Muscle layer of duodenum (tissue), 2 donors: ENCODE measurements around the gene KCNT1.

ENCODE experiments used
- H3K27ac ChIP-seq: one replicate; pipeline ENCODE4 v1.7.0; 2013; ENCODE audit warnings: mild to moderate bottlenecking, low read length
- H3K27me3 ChIP-seq: one replicate; pipeline ENCODE4 v1.7.0; 2013; ENCODE audit warnings: low read depth, mild to moderate bottlenecking, control low read depth, low read length
- H3K36me3 ChIP-seq, 2 donors: one replicate each; pipeline ENCODE4 v1.7.0; 2013; ENCODE audit warnings: low read length in 2 of 2, control low read depth in 1 of 2, mild to moderate bottlenecking in 1 of 2; ENCODE audit not compliant: insufficient read depth in 2 of 2, control insufficient read depth in 1 of 2
- H3K4me1 ChIP-seq, 2 donors: one replicate each; pipeline ENCODE4 v1.7.0; 2013; ENCODE audit warnings: low read length in 2 of 2, mild to moderate bottlenecking in 2 of 2, control low read depth in 1 of 2, moderate library complexity in 1 of 2; ENCODE audit not compliant: insufficient read depth in 2 of 2, control insufficient read depth in 1 of 2
- H3K4me3 ChIP-seq, 2 donors: one replicate each; pipeline ENCODE4 v1.7.0; 2013; ENCODE audit warnings: low read length in 2 of 2, low read depth in 1 of 2, mild to moderate bottlenecking in 1 of 2
- H3K9me3 ChIP-seq, 2 donors: one replicate each; pipeline ENCODE4 v1.7.0; 2013; ENCODE audit warnings: low read length in 2 of 2, control low read depth in 1 of 2, mild to moderate bottlenecking in 1 of 2; ENCODE audit not compliant: control insufficient read depth in 1 of 2
- donor health status: healthy.

KCNT1 gene

GRCh38 chr9:135761845-135762168, 59.8 kb downstream of the KCNT1 start:
- Histone ChIP-seq H3K27me3 (no peaks in the 10 kb centered on the region), H3K36me3 (no peaks in the 10 kb centered on the region), H3K4me3 (no peak overlapping the region), H3K4me1 (no peaks in the 10 kb centered on the region), H3K27ac (no peak overlapping the region), H3K9me3 (peaks cover 0 to 18% of the 10 kb centered on the region in 2 donors)

DNA sequence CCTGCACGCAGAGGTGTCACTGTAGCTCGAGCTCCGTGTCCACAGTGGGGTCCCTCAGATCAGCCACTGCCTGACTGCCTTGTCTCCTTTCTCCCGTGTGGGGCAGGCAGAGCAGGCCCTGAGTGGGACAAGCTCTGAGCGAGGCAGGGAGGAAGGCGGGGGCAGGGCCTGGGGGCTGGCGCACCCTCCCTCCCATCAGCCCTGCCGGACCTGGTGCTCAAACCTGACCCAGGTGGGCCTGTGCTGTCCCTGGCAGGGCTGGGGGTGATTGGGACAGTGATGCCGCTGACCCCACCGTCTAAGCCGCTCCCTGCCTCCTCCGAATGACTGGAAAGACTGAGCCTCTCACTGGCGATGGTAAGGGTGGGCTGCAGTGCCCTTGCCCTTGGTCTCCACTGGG, 60.9 kb downstream of the KCNT1 start:
- no peaks in the 10 kb centered on the region for H3K4me1 ChIP-seq
- H3K27ac ChIP-seq = no peak overlapping the region
- no peak overlapping the region for H3K4me3 ChIP-seq
- no peaks in the 10 kb centered on the region for H3K36me3 ChIP-seq
- no peaks in the 10 kb centered on the region for H3K27me3 ChIP-seq
- H3K9me3 ChIP-seq = peaks cover 0 to 22% of the 10 kb centered on the region in 2 donors

DNA sequence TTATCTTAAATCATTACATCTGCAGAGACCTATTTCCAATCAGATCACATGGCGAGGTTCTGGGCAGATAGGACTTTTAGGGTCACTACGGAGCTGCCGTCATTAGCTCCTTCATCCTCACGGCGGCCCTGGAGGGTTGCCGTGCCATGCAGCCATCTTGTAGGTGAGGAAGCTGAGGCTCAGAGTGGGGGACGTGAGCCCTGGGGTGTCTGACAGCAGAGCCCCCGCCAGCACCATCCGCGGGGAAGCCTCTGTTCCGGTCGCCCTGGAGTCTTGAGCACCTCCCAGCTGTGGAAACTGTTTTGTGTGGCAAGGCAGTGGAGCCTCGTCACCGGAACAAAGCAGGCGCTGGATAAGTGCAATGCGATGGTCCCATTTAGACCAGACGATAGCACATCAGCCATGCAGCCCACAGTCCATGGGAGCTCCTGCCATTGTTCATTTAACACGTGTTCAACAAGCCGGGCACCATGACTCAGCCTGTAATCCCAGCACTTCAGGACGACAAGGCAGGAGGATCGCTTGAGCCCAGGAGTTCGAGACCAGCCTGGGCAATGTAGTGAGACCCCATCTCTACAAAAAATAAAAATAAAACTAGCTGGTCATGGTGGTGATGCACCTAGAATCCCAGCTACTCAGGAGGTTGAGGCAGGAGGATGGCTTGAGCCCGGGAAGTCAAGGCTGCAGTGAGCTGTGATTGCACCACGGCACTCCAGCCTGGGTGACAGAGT, 61.9 kb downstream of the KCNT1 start:
- Histone ChIP-seq H3K4me1 (no peaks in the 10 kb centered on the region), H3K4me3 (no peak overlapping the region), H3K9me3 (peaks cover 0 to 22% of the 10 kb centered on the region in 2 donors), H3K36me3 (no peaks in the 10 kb centered on the region), H3K27me3 (no peaks in the 10 kb centered on the region), H3K27ac (no peak overlapping the region)

- Histone ChIP-seq H3K4me1 (no peaks in the 10 kb centered on the region), H3K27ac (no peak overlapping the region), H3K27me3 (no peaks in the 10 kb centered on the region), H3K36me3 (no peaks in the 10 kb centered on the region), H3K4me3 (no peak overlapping the region), H3K9me3 (peaks cover 0 to 22% of the 10 kb centered on the region in 2 donors)
Measured at GRCh38 chr9:135764731-135765130, 62.7 kb downstream of the KCNT1 start.

- Histone ChIP-seq H3K4me1 (no peaks in the 10 kb centered on the region), H3K27me3 (no peaks in the 10 kb centered on the region), H3K36me3 (no peaks in the 10 kb centered on the region), H3K9me3 (peaks cover 0 to 22% of the 10 kb centered on the region in 2 donors), H3K27ac (no peak overlapping the region), H3K4me3 (no peak overlapping the region)
Measured at GRCh38 chr9:135765416-135765815, 63.4 kb downstream of the KCNT1 start.

GRCh38 chr9:135766251-135766650, 64.3 kb downstream of the KCNT1 start:
- Histone ChIP-seq H3K4me1 (no peaks in the 10 kb centered on the region), H3K27ac (no peak overlapping the region), H3K27me3 (no peaks in the 10 kb centered on the region), H3K36me3 (no peaks in the 10 kb centered on the region), H3K9me3 (peaks cover 0 to 22% of the 10 kb centered on the region in 2 donors), H3K4me3 (no peak overlapping the region)

- Histone ChIP-seq H3K27ac (no peak overlapping the region), H3K36me3 (no peaks in the 10 kb centered on the region)
Measured at GRCh38 chr9:135766707-135767106, 64.7 kb downstream of the KCNT1 start.

DNA sequence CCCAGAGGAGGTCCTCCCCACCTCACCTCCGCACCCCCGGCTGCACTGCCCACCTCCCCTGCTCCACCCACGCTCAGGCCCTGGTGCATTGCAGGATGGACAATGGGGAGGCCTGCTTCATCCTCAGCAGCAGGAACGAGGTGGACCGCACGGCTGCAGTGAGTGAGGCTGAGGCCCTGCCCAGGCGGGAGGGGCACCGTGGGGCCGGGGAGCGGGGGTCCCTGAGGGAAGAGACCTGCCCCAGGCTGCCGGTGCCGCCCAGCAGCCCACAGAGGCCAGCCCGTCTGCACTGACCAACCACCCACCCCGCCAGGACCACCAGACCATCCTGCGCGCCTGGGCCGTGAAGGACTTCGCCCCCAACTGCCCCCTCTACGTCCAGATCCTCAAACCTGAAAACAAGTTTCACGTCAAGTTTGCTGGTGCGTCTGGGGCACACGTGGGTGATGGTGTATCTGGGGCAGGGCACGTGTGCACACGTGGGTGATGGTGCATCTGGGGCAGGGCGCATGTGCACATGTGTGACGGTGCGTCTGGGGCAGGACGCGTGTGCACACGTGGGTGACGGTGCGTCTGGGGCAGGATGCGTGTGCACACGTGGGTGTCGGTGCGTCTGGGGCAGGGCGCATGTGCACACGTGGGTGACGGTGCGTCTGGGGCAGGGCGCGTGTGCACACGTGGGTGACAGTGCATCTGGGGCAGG, 66.7 kb downstream of the KCNT1 start:
- H3K9me3 ChIP-seq = peaks cover 0 to 22% of the 10 kb centered on the region in 2 donors
- no peak overlapping the region for H3K4me3 ChIP-seq
- H3K4me1 ChIP-seq = no peaks in the 10 kb centered on the region
- H3K27me3 ChIP-seq = no peaks in the 10 kb centered on the region
- no peaks in the 10 kb centered on the region for H3K36me3 ChIP-seq
- no peak overlapping the region for H3K27ac ChIP-seq

More at GRCh38 chr9:135766707-135767106, 64.7 kb downstream of the KCNT1 start:
- Histone ChIP-seq H3K4me3 (no peak overlapping the region), H3K27me3 (no peaks in the 10 kb centered on the region), H3K9me3 (peaks cover 0 to 22% of the 10 kb centered on the region in 2 donors), H3K4me1 (no peaks in the 10 kb centered on the region)

GRCh38 chr9:135769489-135770202, 67.7 kb downstream of the KCNT1 start:
- H3K36me3 ChIP-seq = no peaks in the 10 kb centered on the region

DNA sequence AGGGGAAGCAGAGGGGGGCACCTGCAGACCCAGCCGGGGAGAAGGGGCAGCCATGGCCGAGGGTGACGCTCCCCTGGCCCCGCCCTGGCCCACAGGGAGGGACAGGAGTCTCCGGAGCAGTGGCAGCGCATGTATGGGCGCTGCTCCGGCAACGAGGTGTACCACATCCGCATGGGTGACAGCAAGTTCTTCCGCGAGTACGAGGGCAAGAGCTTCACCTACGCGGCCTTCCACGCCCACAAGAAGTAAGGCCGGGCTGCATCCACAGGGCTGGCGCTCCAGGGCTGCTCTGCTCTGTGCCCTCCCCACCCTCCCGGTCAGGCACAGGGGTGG, 68.2 kb downstream of the KCNT1 start:
- H3K27ac ChIP-seq = no peak overlapping the region
- no peak overlapping the region for H3K4me3 ChIP-seq

More at GRCh38 chr9:135769489-135770202, 67.7 kb downstream of the KCNT1 start:
- H3K27me3 ChIP-seq = no peaks in the 10 kb centered on the region
- H3K9me3 ChIP-seq = peaks cover 0 to 22% of the 10 kb centered on the region in 2 donors
- H3K27ac ChIP-seq = no peak overlapping the region
- no peak overlapping the region for H3K4me3 ChIP-seq
- no peaks in the 10 kb centered on the region for H3K4me1 ChIP-seq

GRCh38 chr9:135770771-135771170, 68.8 kb downstream of the KCNT1 start:
- H3K27me3 ChIP-seq = no peaks in the 10 kb centered on the region
- H3K36me3 ChIP-seq = no peaks in the 10 kb centered on the region
- H3K4me1 ChIP-seq = no peaks in the 10 kb centered on the region
- H3K4me3 ChIP-seq = no peak overlapping the region
- H3K9me3 ChIP-seq = peaks cover 0 to 13% of the 10 kb centered on the region in 2 donors
- no peak overlapping the region for H3K27ac ChIP-seq

More for the DNA sequence above, 68.2 kb downstream of the KCNT1 start:
- Histone ChIP-seq H3K27me3 (no peaks in the 10 kb centered on the region), H3K9me3 (peaks cover 0 to 19% of the 10 kb centered on the region in 2 donors), H3K4me1 (no peaks in the 10 kb centered on the region), H3K36me3 (no peaks in the 10 kb centered on the region)
